Measurements from ENCODE around the gene SDC3. TPM values are rescaled to one million over a fixed set of nuclear protein-coding genes. Genes with fewer than 3 reads are reported as not detected.

The SDC3 gene
- total and polyA plus RNA-seq, 2 donors (not counting 1 experiment from before 2014, with no cell fraction given): 0.30 to 4.6 TPM

- Histone ChIP-seq H3K27ac (ENCODE audit: low read length in 2 of 2) (no peak overlapping the region), H4K20me1 (ENCODE audit: control insufficient read depth, insufficient read depth, low read length, poor library complexity, severe bottlenecking) (no peaks in the 10 kb centered on the region), H3K4me3 (ENCODE audit: control extremely low read depth in 1 of 5, extremely low read depth in 1 of 5, insufficient read depth in 1 of 5, low read depth in 2 of 5, low read length in 4 of 5) (no peak overlapping the region), H3K27me3 (replicated peaks in 1 of 4; ENCODE audit: control extremely low read depth in 1 of 4, control insufficient read depth in 3 of 4, insufficient read depth in 4 of 4, low read length in 3 of 4) (peaks cover 0 to 41% (median 27%) of the 10 kb centered on the region in 4 experiments), H3K79me2 (ENCODE audit: control insufficient read depth, insufficient read depth, low read length) (no peaks in the 10 kb centered on the region), H2AFZ (ENCODE audit: insufficient read depth, low read depth, low read length, poor library complexity, severe bottlenecking) (no peak overlapping the region), H3K36me3 (replicated peaks in 1 of 2; ENCODE audit: control extremely low read depth in 1 of 2, control insufficient read depth in 1 of 2, extremely low read depth in 1 of 2, insufficient read depth in 2 of 2, low read length in 1 of 2) (no peaks in the 10 kb centered on the region), H3K9ac (ENCODE audit: low read length) (no peak overlapping the region), H3K9me3 (ENCODE audit: control extremely low read depth in 1 of 3, control insufficient read depth in 2 of 3, insufficient read depth in 1 of 3, low read length in 2 of 3) (no peaks in the 10 kb centered on the region), H3K4me1 (ENCODE audit: control insufficient read depth in 2 of 2, insufficient read depth in 2 of 2, low read length in 2 of 2) (no peaks in the 10 kb centered on the region), H3K4me2 (replicated peaks; ENCODE audit: low read depth, low read length, poor library complexity, severe bottlenecking) (no peak overlapping the region)
- no peaks in the 10 kb centered on the region for H3K4me1 Mint-ChIP-seq
- no peak for TF ChIP-seq EZH2 (IDR thresholded peaks at IDR 0.05; ENCODE audit: borderline replicate concordance, insufficient read depth, low read depth, low read length, poor library complexity, severe bottlenecking)
- TF ChIP-seq, protein P1, sequence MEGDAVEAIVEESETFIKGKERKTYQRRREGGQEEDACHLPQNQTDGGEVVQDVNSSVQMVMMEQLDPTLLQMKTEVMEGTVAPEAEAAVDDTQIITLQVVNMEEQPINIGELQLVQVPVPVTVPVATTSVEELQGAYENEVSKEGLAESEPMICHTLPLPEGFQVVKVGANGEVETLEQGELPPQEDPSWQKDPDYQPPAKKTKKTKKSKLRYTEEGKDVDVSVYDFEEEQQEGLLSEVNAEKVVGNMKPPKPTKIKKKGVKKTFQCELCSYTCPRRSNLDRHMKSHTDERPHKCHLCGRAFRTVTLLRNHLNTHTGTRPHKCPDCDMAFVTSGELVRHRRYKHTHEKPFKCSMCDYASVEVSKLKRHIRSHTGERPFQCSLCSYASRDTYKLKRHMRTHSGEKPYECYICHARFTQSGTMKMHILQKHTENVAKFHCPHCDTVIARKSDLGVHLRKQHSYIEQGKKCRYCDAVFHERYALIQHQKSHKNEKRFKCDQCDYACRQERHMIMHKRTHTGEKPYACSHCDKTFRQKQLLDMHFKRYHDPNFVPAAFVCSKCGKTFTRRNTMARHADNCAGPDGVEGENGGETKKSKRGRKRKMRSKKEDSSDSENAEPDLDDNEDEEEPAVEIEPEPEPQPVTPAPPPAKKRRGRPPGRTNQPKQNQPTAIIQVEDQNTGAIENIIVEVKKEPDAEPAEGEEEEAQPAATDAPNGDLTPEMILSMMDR (IDR thresholded peaks at IDR 0.05): no peak
- H3K4me3 Mint-ChIP-seq: no peak overlapping the region
- no peak for ATAC-seq (ENCODE audit: low read depth)
- ChIA-PET POLR2A (no interaction called here), CTCF (interaction anchor here (0.5 to 1.4 kb wide), 2 partner anchors 43 to 65 kb away, joined by 4 read pairs; no protein-coding TSS in a partner anchor)
- H3K9me3 Mint-ChIP-seq (ENCODE audit: insufficient read depth): peaks cover under 1% of the 10 kb centered on the region
- intact Hi-C loops (cut with micrococcal nuclease): no loop called here
- no peak overlapping the region for H3K27ac Mint-ChIP-seq
- WGBS (ENCODE audit: insufficient coverage): 45% methylated on average over 4 of the region's 5 CpGs
- H3K27me3 Mint-ChIP-seq: peaks cover 75% of the 10 kb centered on the region
- DNase-seq: no peak
Measured at GRCh38 chr1:30844631-30845030, 63.9 kb downstream of the SDC3 start.

- WGBS (ENCODE audit: insufficient coverage): 33% methylated on average over 4 of the region's 7 CpGs
- H3K4me1 Mint-ChIP-seq: no peaks in the 10 kb centered on the region
- CTCF ChIA-PET: interaction anchor here (1.2 to 1.7 kb wide), 2 partner anchors 12 to 64 kb away, joined by 3 to 5 read pairs; no protein-coding TSS in a partner anchor
Measured at GRCh38 chr1:30842697-30843354, 65.7 kb downstream of the SDC3 start.

More at GRCh38 chr1:30842697-30843354, 65.7 kb downstream of the SDC3 start:
- peaks cover 75% of the 10 kb centered on the region for H3K27me3 Mint-ChIP-seq
- no peaks in the 10 kb centered on the region for H3K9me3 ChIP-seq (ENCODE audit: control extremely low read depth in 1 of 3, control insufficient read depth in 2 of 3, insufficient read depth in 1 of 3, low read length in 2 of 3)
- no peak overlapping the region for H3K27ac ChIP-seq (ENCODE audit: low read length in 2 of 2)
- H3K9ac ChIP-seq (ENCODE audit: low read length): no peak overlapping the region
- DNase-seq (no peak), ATAC-seq (ENCODE audit: low read depth) (no peak)
- H2AFZ ChIP-seq (ENCODE audit: insufficient read depth, low read depth, low read length, poor library complexity, severe bottlenecking): no peak overlapping the region
- no peaks in the 10 kb centered on the region for H3K36me3 ChIP-seq (replicated peaks in 1 of 2; ENCODE audit: control extremely low read depth in 1 of 2, control insufficient read depth in 1 of 2, extremely low read depth in 1 of 2, insufficient read depth in 2 of 2, low read length in 1 of 2)
- H3K4me3 ChIP-seq (ENCODE audit: control extremely low read depth in 1 of 5, extremely low read depth in 1 of 5, insufficient read depth in 1 of 5, low read depth in 2 of 5, low read length in 4 of 5): no peak overlapping the region
- TF ChIP-seq, protein P1 (IDR thresholded peaks at IDR 0.05): no peak
- TF ChIP-seq EZH2 (IDR thresholded peaks at IDR 0.05; ENCODE audit: borderline replicate concordance, insufficient read depth, low read depth, low read length, poor library complexity, severe bottlenecking): no peak
- POLR2A ChIA-PET: no interaction called here
- no peak overlapping the region for H3K4me3 Mint-ChIP-seq
- no peak overlapping the region for H3K4me2 ChIP-seq (replicated peaks; ENCODE audit: low read depth, low read length, poor library complexity, severe bottlenecking)
- peaks cover 0 to 36% (median 22%) of the 10 kb centered on the region in 4 experiments for H3K27me3 ChIP-seq (replicated peaks in 1 of 4; ENCODE audit: control extremely low read depth in 1 of 4, control insufficient read depth in 3 of 4, insufficient read depth in 4 of 4, low read length in 3 of 4)
- H3K79me2 ChIP-seq (ENCODE audit: control insufficient read depth, insufficient read depth, low read length): no peaks in the 10 kb centered on the region
- H3K4me1 ChIP-seq (ENCODE audit: control insufficient read depth in 2 of 2, insufficient read depth in 2 of 2, low read length in 2 of 2): no peaks in the 10 kb centered on the region
- no peaks in the 10 kb centered on the region for H4K20me1 ChIP-seq (ENCODE audit: control insufficient read depth, insufficient read depth, low read length, poor library complexity, severe bottlenecking)
- H3K9me3 Mint-ChIP-seq (ENCODE audit: insufficient read depth): peaks cover 5% of the 10 kb centered on the region
- intact Hi-C loops (cut with micrococcal nuclease): no loop called here
- H3K27ac Mint-ChIP-seq: no peak overlapping the region

Measured in B cell (primary cell).